ENCODE data around the gene SLC31A2. TPM values are rescaled to one million over a fixed set of nuclear protein-coding genes. Genes with fewer than 3 reads are reported as not detected.
"Not testable (repeated sequence)": the region's sequence is repeated elsewhere in the genome, so short reads cannot be mapped to it uniquely, and the experiment has no call there.

SLC31A2 gene, protein sequence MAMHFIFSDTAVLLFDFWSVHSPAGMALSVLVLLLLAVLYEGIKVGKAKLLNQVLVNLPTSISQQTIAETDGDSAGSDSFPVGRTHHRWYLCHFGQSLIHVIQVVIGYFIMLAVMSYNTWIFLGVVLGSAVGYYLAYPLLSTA
- total RNA-seq (10 to 100 TPM; 11.2 to 34.2 TPM), polyA plus RNA-seq (10 to 100 TPM; 14.2 to 63.6 TPM)
- long read RNA-seq, donor 1: 0 reads
- long read RNA-seq, donor 2, partial matches to known transcripts: 0 of 1 reads
- long read RNA-seq, donor 2, other reads (novel, unspliced or antisense): 0 of 1 reads
- long read RNA-seq, donor 3, partial matches to known transcripts: 0 of 2 reads
- long read RNA-seq, donor 3, other reads (novel, unspliced or antisense): 0 of 2 reads
- long read RNA-seq, donor 4: 0 reads
- long read RNA-seq, donor 5: 0 reads

DNA sequence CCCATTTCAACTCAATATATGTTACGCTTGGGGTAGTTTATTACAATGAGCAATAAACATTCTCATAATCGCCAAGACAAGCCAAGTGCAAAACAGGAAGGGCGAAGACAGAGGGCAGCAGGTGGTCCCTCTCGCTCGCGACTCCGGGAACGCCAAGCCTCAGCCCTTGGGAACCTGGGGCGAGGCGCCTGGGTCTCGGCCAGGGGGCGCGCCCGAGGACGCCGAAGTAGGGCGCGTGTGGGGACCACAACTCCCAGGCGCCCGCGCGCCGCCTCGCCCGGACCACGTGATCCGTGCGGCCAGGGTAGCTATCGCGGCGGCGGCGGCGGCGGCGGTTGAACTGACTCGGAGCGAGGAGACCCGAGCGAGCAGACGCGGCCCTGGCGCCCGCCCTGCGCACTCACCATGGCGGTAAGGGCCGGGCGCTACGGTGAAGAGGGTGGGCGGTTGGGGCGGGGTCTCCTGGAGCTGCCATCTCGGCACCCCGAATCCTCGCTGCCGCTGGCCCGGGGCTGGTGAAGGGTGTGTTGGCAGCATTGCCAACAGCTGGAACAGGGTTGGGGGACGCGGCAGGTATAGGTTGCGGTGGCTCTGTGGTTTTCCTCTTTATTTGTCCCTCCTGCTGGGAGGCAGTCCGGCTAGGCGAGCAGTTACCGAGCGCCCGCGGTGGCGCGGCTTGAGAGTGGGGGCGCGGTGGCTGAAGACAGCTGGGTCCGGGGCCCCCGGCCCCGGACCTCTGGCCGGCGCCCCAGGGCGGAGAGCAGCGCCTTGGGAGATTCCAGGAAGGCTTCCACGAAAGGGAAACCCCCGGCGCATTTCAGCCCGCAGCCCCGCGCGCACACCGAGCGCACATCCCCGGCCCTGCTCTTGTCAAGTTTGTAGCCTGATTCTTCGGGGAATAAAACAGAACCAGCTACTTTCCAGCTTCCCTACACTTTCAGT is at the start of gene SLC31A2:
Gene SLC31A2 (plus strand): TSS at position 338 of the 942 bp plus-strand sequence. CDS start 68 bp downstream, at position 406.
- H3K27ac ChIP-seq (ENCODE audit: low read depth in 1 of 2, low read length in 1 of 2): peak within 1 kb of the TSS; percentile 68 to 94
- DNase-seq: peak; percentile 86 to 88 (median 88)
- H3K9ac ChIP-seq (ENCODE audit: insufficient read depth in 1 of 2, low read length in 2 of 2): peak within 1 kb of the TSS in 1 of 2 donors; percentile 57
- TF ChIP-seq, protein P1, sequence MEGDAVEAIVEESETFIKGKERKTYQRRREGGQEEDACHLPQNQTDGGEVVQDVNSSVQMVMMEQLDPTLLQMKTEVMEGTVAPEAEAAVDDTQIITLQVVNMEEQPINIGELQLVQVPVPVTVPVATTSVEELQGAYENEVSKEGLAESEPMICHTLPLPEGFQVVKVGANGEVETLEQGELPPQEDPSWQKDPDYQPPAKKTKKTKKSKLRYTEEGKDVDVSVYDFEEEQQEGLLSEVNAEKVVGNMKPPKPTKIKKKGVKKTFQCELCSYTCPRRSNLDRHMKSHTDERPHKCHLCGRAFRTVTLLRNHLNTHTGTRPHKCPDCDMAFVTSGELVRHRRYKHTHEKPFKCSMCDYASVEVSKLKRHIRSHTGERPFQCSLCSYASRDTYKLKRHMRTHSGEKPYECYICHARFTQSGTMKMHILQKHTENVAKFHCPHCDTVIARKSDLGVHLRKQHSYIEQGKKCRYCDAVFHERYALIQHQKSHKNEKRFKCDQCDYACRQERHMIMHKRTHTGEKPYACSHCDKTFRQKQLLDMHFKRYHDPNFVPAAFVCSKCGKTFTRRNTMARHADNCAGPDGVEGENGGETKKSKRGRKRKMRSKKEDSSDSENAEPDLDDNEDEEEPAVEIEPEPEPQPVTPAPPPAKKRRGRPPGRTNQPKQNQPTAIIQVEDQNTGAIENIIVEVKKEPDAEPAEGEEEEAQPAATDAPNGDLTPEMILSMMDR (IDR thresholded peaks at IDR 0.05; ENCODE audit: control extremely low read depth, extremely low read depth): peak; percentile 3
- H3K4me1 ChIP-seq (ENCODE audit: control insufficient read depth in 5 of 5, insufficient read depth in 5 of 5, low read length in 5 of 5): peaks cover 0 to 10% (median 0%) of the 10 kb centered on the region in 5 donors
- no peaks in the 10 kb centered on the region for H3K36me3 ChIP-seq (ENCODE audit: control insufficient read depth in 4 of 4, insufficient read depth in 4 of 4, low read length in 4 of 4)
- peaks cover 0 to 4% (median 0%) of the 10 kb centered on the region in 3 donors for H3K27me3 ChIP-seq (ENCODE audit: control insufficient read depth in 3 of 3, insufficient read depth in 3 of 3, low read length in 2 of 3)
- 1% methylated on average over 59 to 87 of the region's 87 CpGs for WGBS, 2 donors
- peak; percentile 92 for ATAC-seq (ENCODE audit: insufficient read depth, low FRiP score)
- H3K4me3 ChIP-seq: peak within 1 kb of the TSS; percentile 94
- H3K9me3 ChIP-seq (ENCODE audit: control insufficient read depth in 4 of 4, insufficient read depth in 3 of 4, low read length in 3 of 4): no peaks in the 10 kb centered on the region

DNA sequence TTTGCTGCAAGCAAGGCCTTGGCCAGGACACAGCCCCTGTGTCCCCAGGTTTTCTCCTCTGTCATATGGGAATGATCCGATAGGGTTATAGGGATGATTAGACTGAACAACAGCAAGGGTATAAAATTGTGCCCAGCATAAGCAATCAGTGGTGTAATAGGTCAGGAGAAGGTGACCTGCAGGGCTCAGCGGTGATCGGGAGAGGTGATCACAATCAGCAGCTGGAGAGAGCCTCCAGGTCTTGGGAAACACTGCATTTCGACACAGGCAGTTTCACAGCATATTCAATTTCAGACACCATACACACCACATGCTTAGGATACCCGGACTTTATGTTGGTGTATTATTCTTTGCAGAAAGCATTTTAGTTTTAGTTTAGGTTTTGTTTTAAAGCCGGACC is 45.5 kb upstream of the SLC31A2 start:
- not testable (repeated sequence) for H3K4me3 ChIP-seq; DNase-seq; H3K4me1 ChIP-seq (ENCODE audit: control insufficient read depth in 5 of 5, insufficient read depth in 5 of 5, low read length in 5 of 5); ATAC-seq (ENCODE audit: insufficient read depth, low FRiP score); H3K36me3 ChIP-seq (ENCODE audit: control insufficient read depth in 4 of 4, insufficient read depth in 4 of 4, low read length in 4 of 4); H3K9me3 ChIP-seq (ENCODE audit: control insufficient read depth in 4 of 4, insufficient read depth in 3 of 4, low read length in 3 of 4); H3K27ac ChIP-seq (ENCODE audit: low read depth in 1 of 2, low read length in 1 of 2); H3K9ac ChIP-seq (ENCODE audit: insufficient read depth in 1 of 2, low read length in 2 of 2)
- H3K27me3 ChIP-seq (ENCODE audit: control insufficient read depth in 3 of 3, insufficient read depth in 3 of 3, low read length in 2 of 3): peaks cover 0 to 18% (median 6%) of the 10 kb centered on the region in 3 donors
- WGBS, 2 donors: no CpG with 5 or more reads among the region's 6 CpGs

DNA sequence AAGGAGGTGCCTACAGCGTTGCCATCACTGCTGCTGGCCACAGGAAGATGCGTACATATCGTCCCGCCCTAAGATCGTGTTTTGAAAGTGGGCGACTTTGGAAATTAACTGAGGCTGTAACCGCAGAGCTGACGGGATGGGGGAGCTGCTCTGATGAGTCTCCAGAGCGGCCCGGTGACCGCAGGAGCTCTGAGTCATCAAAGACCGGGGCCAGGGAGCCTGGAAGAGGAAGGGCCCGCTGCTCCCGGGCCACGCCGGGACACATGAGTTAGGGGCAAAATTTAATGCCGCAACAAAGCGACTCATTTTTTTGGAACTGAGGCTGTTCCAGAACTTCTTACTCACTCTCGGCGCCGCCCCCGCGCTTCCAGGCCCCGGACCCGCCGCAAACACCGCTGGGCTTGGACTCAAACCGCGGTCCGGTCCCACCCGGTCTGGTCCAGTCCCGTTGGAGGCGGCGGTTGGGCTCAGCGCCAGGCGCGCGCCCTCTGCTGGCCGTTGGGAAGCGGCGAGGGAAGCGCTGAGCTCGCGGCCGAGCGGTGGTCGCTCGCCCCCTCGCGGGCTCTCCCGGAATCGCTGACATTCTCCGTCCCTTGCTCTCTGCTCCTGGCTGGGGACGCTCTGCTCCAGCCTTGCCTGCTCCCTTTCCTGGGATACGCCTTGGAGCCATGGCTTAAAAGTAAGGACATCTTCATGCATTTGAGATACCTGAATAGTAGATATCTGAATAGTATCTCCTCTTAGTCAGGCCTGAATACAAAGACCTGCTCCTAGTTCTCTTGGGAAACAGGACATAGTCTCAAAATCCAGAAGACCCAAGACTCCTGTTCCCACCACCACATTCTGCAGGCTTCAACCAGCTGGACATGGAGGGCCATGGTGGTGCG is 39.5 kb upstream of the SLC31A2 start:
- H3K9ac ChIP-seq (ENCODE audit: insufficient read depth in 1 of 2, low read length in 2 of 2); H3K9me3 ChIP-seq (ENCODE audit: control insufficient read depth in 4 of 4, insufficient read depth in 3 of 4, low read length in 3 of 4); H3K27ac ChIP-seq (ENCODE audit: low read depth in 1 of 2, low read length in 1 of 2); H3K4me3 ChIP-seq; H3K27me3 ChIP-seq (ENCODE audit: control insufficient read depth in 3 of 3, insufficient read depth in 3 of 3, low read length in 2 of 3); H3K36me3 ChIP-seq (ENCODE audit: control insufficient read depth in 4 of 4, insufficient read depth in 4 of 4, low read length in 4 of 4); H3K4me1 ChIP-seq (ENCODE audit: control insufficient read depth in 5 of 5, insufficient read depth in 5 of 5, low read length in 5 of 5): not testable (repeated sequence)
- WGBS, 2 donors: 5 to 15% methylated on average over 4 to 11 of the region's 56 CpGs
- DNase-seq (peak in 1 of 3 donors; percentile 2), ATAC-seq (ENCODE audit: insufficient read depth, low FRiP score) (peak; percentile 81)

DNA sequence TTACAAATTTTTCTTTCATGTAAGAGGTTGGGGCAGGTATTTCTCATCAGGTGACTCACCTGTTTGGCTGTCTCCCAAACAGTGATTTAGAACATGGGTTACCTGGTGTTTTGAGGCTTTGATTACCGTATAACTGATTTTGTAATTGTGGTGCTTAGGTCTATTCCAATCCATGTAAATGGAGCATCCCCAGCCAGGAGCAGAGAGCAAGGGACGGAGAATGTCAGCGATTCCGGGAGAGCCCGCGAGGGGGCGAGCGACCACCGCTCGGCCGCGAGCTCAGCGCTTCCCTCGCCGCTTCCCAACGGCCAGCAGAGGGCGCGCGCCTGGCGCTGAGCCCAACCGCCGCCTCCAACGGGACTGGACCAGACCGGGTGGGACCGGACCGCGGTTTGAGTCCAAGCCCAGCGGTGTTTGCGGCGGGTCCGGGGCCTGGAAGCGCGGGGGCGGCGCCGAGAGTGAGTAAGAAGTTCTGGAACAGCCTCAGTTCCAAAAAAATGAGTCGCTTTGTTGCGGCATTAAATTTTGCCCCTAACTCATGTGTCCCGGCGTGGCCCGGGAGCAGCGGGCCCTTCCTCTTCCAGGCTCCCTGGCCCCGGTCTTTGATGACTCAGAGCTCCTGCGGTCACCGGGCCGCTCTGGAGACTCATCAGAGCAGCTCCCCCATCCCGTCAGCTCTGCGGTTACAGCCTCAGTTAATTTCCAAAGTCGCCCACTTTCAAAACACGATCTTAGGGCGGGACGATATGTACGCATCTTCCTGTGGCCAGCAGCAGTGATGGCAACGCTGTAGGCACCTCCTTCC is 37.9 kb upstream of the SLC31A2 start:
- not testable (repeated sequence) for H3K4me3 ChIP-seq; H3K4me1 ChIP-seq (ENCODE audit: control insufficient read depth in 5 of 5, insufficient read depth in 5 of 5, low read length in 5 of 5); H3K9ac ChIP-seq (ENCODE audit: insufficient read depth in 1 of 2, low read length in 2 of 2); H3K27ac ChIP-seq (ENCODE audit: low read depth in 1 of 2, low read length in 1 of 2); H3K27me3 ChIP-seq (ENCODE audit: control insufficient read depth in 3 of 3, insufficient read depth in 3 of 3, low read length in 2 of 3); H3K36me3 ChIP-seq (ENCODE audit: control insufficient read depth in 4 of 4, insufficient read depth in 4 of 4, low read length in 4 of 4); H3K9me3 ChIP-seq (ENCODE audit: control insufficient read depth in 4 of 4, insufficient read depth in 3 of 4, low read length in 3 of 4)
- ATAC-seq (ENCODE audit: insufficient read depth, low FRiP score): peak; percentile 85
- WGBS, 2 donors: 0 to 1% methylated on average over 10 of the region's 54 CpGs
- peak in 1 of 3 donors; percentile 6 for DNase-seq

DNA sequence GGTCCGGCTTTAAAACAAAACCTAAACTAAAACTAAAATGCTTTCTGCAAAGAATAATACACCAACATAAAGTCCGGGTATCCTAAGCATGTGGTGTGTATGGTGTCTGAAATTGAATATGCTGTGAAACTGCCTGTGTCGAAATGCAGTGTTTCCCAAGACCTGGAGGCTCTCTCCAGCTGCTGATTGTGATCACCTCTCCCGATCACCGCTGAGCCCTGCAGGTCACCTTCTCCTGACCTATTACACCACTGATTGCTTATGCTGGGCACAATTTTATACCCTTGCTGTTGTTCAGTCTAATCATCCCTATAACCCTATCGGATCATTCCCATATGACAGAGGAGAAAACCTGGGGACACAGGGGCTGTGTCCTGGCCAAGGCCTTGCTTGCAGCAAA is 32.0 kb upstream of the SLC31A2 start:
- not testable (repeated sequence) for ATAC-seq (ENCODE audit: insufficient read depth, low FRiP score); H3K27ac ChIP-seq (ENCODE audit: low read depth in 1 of 2, low read length in 1 of 2); H3K36me3 ChIP-seq (ENCODE audit: control insufficient read depth in 4 of 4, insufficient read depth in 4 of 4, low read length in 4 of 4); H3K4me1 ChIP-seq (ENCODE audit: control insufficient read depth in 5 of 5, insufficient read depth in 5 of 5, low read length in 5 of 5); DNase-seq; H3K9me3 ChIP-seq (ENCODE audit: control insufficient read depth in 4 of 4, insufficient read depth in 3 of 4, low read length in 3 of 4); H3K9ac ChIP-seq (ENCODE audit: insufficient read depth in 1 of 2, low read length in 2 of 2); H3K4me3 ChIP-seq; H3K27me3 ChIP-seq (ENCODE audit: control insufficient read depth in 3 of 3, insufficient read depth in 3 of 3, low read length in 2 of 3)
- WGBS, 2 donors: no CpG with 5 or more reads among the region's 6 CpGs

All from lung (tissue), 16 donors.